A673 (cell line): ENCODE data around the gene AGBL4. TPM values are rescaled to one million over a fixed set of nuclear protein-coding genes. Genes with fewer than 3 reads are reported as not detected.

Experiments used
- BruUV-seq: library from RNA; stranded (reverse); fragments of 400-500 nt; replicated peaks from 2 replicates; lab custom pipeline; 2021; lab: Mats Ljungman, UMichigan
- CTCF ChIA-PET: fragments of 300-600 bp; sonication (Branson Sonifier 250); formaldehyde crosslinking; loops from one replicate; lab custom pipeline; 2022; ENCODE audit warnings: antibody characterized with exemption; lab: Charles Lee
- POLR2A ChIA-PET: fragments of 300-600 bp; sonication (Branson Sonifier 250); formaldehyde crosslinking; loops from one replicate; lab custom pipeline; 2022; ENCODE audit warnings: antibody characterized with exemption; ENCODE audit not compliant: low non-redundant PET; lab: Charles Lee
- DNase-seq: peaks from one replicate; pipeline ENCODE4 v3.0.0-alpha.2; 2015; ENCODE audit warnings: low spot score
- H3K27ac ChIP-seq: fragments of 200-600 bp; sonication (generic); 2 replicates; pipeline ENCODE4 v1.5.1; 2016; ENCODE audit warnings: mixed run types, low read depth, mild to moderate bottlenecking, mixed read lengths, antibody characterized with exemption, low read length; ENCODE audit not compliant: poor library complexity, severe bottlenecking
- H3K27me3 ChIP-seq: fragments of 200-600 bp; sonication (generic); replicated peaks from 2 replicates; pipeline ENCODE4 v1.6.1; 2017; ENCODE audit warnings: mixed run types, low read depth, mild to moderate bottlenecking, mixed read lengths, antibody characterized with exemption, low read length; ENCODE audit not compliant: insufficient read depth, poor library complexity
- H3K36me3 ChIP-seq: fragments of 200-600 bp; sonication (generic); 2 replicates; pipeline ENCODE4 v1.6.1; 2016; ENCODE audit warnings: mixed run types, mild to moderate bottlenecking, mixed read lengths, antibody characterized with exemption, low read length; ENCODE audit not compliant: insufficient read depth, poor library complexity, severe bottlenecking
- H3K4me1 ChIP-seq: fragments of 200-600 bp; sonication (generic); 2 replicates; pipeline ENCODE4 v1.6.1; 2017; ENCODE audit warnings: mixed run types, mild to moderate bottlenecking, mixed read lengths, antibody characterized with exemption, low read length; ENCODE audit not compliant: insufficient read depth, poor library complexity, severe bottlenecking
- H3K4me3 ChIP-seq: fragments of 200-600 bp; sonication (generic); 2 replicates; pipeline ENCODE4 v1.5.1; 2016; ENCODE audit warnings: low read depth, mixed run types, mild to moderate bottlenecking, mixed read lengths, low read length; ENCODE audit not compliant: poor library complexity, severe bottlenecking
- H3K9me3 ChIP-seq: fragments of 200-600 bp; sonication (generic); 2 replicates; pipeline ENCODE4 v1.6.1; 2016; ENCODE audit warnings: mixed run types, low read depth, mild to moderate bottlenecking, mixed read lengths, antibody characterized with exemption, low read length; ENCODE audit not compliant: poor library complexity, severe bottlenecking
- EZH2 ChIP-seq: fragments of 200-600 bp; sonication (generic); IDR thresholded peaks from 2 replicates; pipeline ENCODE4 v1.6.1; 2017; ENCODE audit warnings: borderline replicate concordance, low read depth, mild to moderate bottlenecking, mixed read lengths, antibody characterized with exemption, low read length; ENCODE audit not compliant: poor library complexity, severe bottlenecking
- intact Hi-C: fragments of 100-400 bp; cut with micrococcal nuclease; formaldehyde crosslinking; loops from one replicate; pipeline ENCODE4 v1.10.0; 2022; ENCODE audit not compliant: unreplicated experiment
- total RNA-seq: library from RNA; stranded (reverse); gene quantifications from 2 replicates; pipeline ENCODE4 v1.2.3, GENCODE V29; 2021
- TF ChIP-seq, protein P1 (sequence below): fragments of 300-800, 200-600 bp; sonication (generic); conservative IDR thresholded peaks from 2 replicates; pipeline ENCODE4 v1.5.1; 2017; ENCODE audit warnings: low read depth, mild to moderate bottlenecking, antibody characterized with exemption, low read length, moderate library complexity, mixed read lengths

AGBL4 gene
- total RNA-seq, 1 experiment from 2014 or later: 0.32 TPM

DNA sequence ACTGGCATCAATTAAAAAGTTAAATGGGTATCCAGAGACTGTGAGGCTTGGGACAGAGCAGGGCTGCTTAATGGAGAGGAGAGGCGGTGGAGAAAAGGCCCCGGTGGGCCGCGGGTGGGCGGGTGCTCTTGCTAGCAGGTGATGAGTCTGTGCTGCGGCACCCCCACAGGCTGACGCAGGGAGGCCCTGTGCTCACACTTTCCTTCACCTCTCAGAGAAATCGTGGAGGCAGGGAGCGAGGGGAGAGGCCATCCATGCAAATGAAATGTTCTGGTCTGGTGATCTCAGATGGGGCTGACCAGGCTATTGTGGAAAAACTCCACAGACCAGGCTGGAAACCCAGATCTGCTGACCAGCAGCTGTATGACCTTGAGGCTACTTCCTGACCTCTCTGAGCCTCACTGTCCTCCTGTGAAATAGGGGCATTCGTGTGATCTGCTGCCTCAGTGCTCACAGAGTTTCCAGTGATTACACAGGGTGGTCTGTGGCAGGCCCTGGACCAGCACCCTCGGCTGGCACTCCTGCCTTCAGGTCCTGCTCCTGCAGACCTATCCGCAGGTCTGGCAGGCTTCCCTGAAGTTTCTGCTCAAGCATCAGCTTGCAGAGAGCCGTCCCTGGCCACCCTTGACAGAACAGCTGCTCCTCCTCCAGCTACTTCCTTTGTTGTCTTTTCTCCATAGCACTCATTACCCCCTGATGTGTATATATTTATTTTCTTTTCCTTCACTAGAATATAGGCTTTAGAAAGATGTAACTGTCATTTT lies 1336.3 kb downstream of the AGBL4 start:
- BruUV-seq: no TSS peak
- ChIA-PET CTCF (interaction anchor here (1.0 kb wide), 1 partner anchor 10 kb away, joined by 4 read pairs; no protein-coding TSS in a partner anchor), POLR2A (no interaction called here)

DNA sequence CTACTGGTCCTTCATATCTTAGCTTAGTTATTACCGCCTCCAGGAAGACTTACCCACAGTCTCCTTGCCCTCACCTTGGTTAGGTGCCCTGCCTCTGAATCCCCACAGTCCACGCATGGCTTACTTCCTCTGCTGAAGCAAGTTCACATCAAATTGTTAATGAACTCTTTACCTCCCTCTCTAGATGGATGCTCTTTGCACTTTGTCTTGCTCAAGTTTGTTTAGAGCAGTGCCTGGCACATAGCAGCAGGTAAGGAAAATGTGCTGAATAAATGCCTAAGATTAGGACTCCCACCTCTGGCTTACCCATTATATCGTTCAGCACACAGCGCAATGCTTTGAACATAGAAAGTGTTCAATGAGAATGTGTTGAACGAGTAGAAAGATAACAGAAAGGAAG lies 1337.6 kb downstream of the AGBL4 start:
- no peaks in the 10 kb centered on the region for H3K36me3 ChIP-seq
- no TSS peak for BruUV-seq
- no peaks in the 10 kb centered on the region for H3K27me3 ChIP-seq
- no peak for TF ChIP-seq EZH2
- TF ChIP-seq, protein P1, sequence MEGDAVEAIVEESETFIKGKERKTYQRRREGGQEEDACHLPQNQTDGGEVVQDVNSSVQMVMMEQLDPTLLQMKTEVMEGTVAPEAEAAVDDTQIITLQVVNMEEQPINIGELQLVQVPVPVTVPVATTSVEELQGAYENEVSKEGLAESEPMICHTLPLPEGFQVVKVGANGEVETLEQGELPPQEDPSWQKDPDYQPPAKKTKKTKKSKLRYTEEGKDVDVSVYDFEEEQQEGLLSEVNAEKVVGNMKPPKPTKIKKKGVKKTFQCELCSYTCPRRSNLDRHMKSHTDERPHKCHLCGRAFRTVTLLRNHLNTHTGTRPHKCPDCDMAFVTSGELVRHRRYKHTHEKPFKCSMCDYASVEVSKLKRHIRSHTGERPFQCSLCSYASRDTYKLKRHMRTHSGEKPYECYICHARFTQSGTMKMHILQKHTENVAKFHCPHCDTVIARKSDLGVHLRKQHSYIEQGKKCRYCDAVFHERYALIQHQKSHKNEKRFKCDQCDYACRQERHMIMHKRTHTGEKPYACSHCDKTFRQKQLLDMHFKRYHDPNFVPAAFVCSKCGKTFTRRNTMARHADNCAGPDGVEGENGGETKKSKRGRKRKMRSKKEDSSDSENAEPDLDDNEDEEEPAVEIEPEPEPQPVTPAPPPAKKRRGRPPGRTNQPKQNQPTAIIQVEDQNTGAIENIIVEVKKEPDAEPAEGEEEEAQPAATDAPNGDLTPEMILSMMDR: no peak
- peaks cover 6% of the 10 kb centered on the region for H3K4me1 ChIP-seq
- no peaks in the 10 kb centered on the region for H3K9me3 ChIP-seq
- no peak overlapping the region for H3K27ac ChIP-seq
- POLR2A ChIA-PET: no interaction called here
- no peak overlapping the region for H3K4me3 ChIP-seq
- CTCF ChIA-PET: no interaction called here
- intact Hi-C loops: no loop called here
- DNase-seq: no peak

More for the DNA sequence above, 1336.3 kb downstream of the AGBL4 start:
- Histone ChIP-seq H3K36me3 (no peaks in the 10 kb centered on the region), H3K4me1 (peaks cover 6% of the 10 kb centered on the region), H3K4me3 (no peak overlapping the region), H3K27ac (no peak overlapping the region), H3K9me3 (no peaks in the 10 kb centered on the region), H3K27me3 (no peaks in the 10 kb centered on the region)
- intact Hi-C loops: no loop called here
- no peak for TF ChIP-seq EZH2
- TF ChIP-seq, protein P1: no peak
- DNase-seq: no peak

DNA sequence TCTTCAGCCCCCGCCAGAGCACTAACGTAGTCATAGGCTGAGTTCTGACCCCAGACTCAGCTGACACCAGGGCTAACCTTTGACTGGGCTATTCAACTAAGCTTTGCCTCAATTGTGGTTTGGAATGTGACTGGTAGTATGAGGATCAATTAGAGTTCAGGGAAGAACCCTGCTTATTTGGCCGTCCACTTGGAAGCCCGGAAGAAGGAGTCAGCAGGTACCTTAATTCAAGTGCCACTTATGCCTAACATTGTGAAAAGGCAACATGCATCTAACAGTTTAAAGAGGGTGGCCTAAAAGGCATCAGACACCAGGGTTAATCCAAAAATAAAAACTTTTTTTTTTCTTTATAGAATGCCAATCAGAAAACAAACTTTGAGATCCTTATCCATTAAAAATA lies 1339.4 kb downstream of the AGBL4 start:
- BruUV-seq: no TSS peak
- POLR2A ChIA-PET: no interaction called here
- intact Hi-C loops: no loop called here

More for the DNA sequence above, 1339.4 kb downstream of the AGBL4 start:
- Histone ChIP-seq H3K4me3 (no peak overlapping the region), H3K9me3 (no peaks in the 10 kb centered on the region), H3K4me1 (peaks cover 6% of the 10 kb centered on the region), H3K36me3 (no peaks in the 10 kb centered on the region), H3K27ac (no peak overlapping the region), H3K27me3 (no peaks in the 10 kb centered on the region)
- no peak for DNase-seq
- TF ChIP-seq EZH2: no peak
- TF ChIP-seq, protein P1: no peak
- CTCF ChIA-PET: no interaction called here
